Activated CD8-positive, alpha-beta memory T cell treated with anti-CD3 and anti-CD28 coated beads for 36 hours (primary cell): ENCODE measurements around the gene BRMS1. TPM values are rescaled to one million over a fixed set of nuclear protein-coding genes. Genes with fewer than 3 reads are reported as not detected.

ENCODE experiments used
- CTCF ChIA-PET: fragments of 350-600 bp; sonication (Branson Sonifier 250); formaldehyde crosslinking; loops from one replicate; lab custom pipeline; 2021; ENCODE audit warnings: antibody characterized with exemption; lab: Charles Lee
- POLR2A ChIA-PET: fragments of 350-600 bp; sonication (Branson Sonifier 250); formaldehyde crosslinking; loops from one replicate; lab custom pipeline; 2021; ENCODE audit warnings: antibody characterized with exemption; lab: Charles Lee
- total RNA-seq, 2 experiments: library from RNA; stranded (reverse); gene quantifications; one replicate each; pipeline ENCODE4 v1.2.3, GENCODE V29; 2021

BRMS1 gene
- total RNA-seq, 2 experiments from 2014 or later, result 57.1 to 59.3 TPM

DNA sequence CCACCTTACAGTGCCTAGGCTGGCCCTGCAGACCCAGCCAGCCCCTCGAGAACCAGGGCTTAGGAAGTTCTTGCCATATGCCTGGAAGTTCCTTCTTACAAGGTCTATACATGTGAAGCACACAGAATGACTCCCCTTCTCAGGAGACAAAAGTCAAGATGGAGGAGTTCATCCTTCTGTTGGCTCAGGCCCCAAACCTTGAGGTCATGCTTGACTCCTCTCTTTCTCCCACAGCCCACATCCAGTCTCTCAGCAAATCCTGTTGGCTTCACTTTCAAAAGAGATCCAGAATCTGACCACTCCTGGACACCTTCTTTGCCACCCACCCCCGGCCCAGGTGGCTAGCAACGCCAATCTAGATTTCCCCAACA is 26.3 kb downstream of the BRMS1 start:
- ChIA-PET CTCF (interaction anchor here (0.7 to 8.1 kb wide), 4 partner anchors 8 to 121 kb away, joined by 3 to 111 read pairs (median 6); partner anchors contain the start of genes MRPL11 and RIN1), POLR2A (interaction anchor here (1.8 to 2.1 kb wide), 2 partner anchors 27 to 30 kb away, joined by 6 to 9 read pairs; partner anchors contain the start of genes BRMS1 and YIF1A)

DNA sequence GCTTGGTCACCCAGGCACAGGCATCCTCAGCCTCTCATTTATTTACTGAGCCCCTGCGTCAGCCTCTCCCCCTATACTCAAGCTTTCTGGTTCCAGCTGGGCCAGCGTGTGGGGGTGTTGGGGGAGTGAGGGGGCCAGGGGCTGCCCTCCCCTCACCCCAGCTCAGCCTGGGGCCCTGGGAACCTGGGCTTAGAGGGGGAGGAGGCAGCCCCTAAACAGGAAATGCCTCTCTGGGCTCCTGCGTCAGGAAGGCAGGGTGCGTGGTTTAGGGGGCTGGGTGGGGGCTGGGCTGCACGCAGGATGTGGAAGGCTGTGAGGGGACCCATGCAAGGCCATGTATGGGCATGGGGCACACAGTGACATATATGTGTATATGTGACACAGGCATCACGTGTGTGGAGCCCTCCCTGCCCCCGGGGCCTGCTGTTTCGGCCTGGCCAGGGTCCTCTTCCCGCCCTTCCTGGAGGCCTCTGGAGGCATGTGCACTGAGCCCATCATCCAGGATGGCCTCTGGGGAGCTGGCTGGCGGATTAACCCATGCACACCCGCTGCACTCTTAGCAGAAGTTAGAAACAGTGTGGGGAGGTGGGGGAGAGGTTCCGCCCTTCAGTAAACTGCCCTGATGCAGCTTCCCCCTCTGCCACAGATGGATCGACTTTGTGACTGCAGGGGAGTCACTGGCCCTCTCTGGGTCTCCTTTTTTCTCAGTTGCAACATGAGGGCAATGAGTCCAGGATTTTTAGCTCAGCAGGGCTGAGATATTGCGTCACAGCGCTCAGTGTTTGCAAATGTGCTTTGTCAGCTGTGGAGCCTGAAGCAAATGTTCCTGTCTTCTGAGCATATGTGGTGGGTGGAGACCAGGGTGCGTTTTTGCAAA is 26.9 kb downstream of the BRMS1 start:
- POLR2A ChIA-PET, result interaction anchor here (0.6 to 2.1 kb wide), 7 partner anchors 8 to 228 kb away, joined by 3 to 9 read pairs (median 6); partner anchors contain the start of genes ACTN3, BRMS1 and YIF1A
- CTCF ChIA-PET, result interaction anchor here (0.6 to 8.1 kb wide), 7 partner anchors 7 to 121 kb away, joined by 3 to 111 read pairs (median 4); partner anchors contain the start of genes MRPL11 and RIN1

DNA sequence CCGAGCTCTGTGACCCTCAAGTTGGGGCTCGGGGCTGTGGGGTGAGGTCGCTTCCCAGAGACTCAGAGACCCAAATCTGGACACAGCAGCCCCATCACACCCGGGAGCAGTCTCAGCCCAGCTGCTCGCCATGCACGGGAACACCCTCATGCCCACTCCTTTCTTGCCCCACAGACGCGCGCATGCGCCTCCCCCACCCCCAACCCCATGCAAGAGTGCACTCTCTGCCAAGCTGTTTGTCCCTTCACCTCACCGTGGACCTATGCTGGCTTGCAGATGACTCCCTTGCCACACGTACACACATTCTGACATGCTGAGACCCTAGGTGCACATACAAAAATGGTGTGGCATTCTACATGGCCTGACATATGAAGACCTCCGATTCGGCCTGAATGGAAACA is 27.6 kb downstream of the BRMS1 start:
- CTCF ChIA-PET, result interaction anchor here (0.6 to 8.1 kb wide), 5 partner anchors 8 to 122 kb away, joined by 3 to 111 read pairs (median 6); partner anchors contain the start of genes MRPL11 and RIN1
- POLR2A ChIA-PET, result interaction anchor here (0.6 to 2.1 kb wide), 8 partner anchors 9 to 229 kb away, joined by 3 to 9 read pairs (median 4); partner anchors contain the start of genes ACTN3, BRMS1 and YIF1A

DNA sequence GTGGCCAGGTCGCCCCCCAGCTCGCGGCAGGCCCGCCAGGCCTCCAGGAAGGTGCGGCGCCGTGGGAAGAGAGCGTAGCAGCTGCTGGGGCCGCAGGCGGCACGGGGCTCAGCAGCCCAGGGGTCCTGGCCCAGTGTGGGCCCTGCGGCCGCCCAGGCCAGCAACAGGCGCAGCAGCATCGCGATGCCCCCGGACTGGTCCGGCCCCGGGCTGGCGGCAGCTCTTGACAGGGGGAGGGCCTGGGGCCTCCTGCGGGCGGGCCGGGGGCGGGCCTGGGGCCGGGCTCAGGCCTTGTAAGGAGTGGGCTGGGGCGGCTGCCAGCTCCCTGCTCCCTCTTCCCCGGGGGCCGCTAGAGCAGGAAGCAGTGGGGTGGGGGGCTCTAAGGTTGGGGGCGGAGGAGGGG is 28.1 kb downstream of the BRMS1 start, which contains the start of gene CD248:
TSS of gene CD248 (minus strand) at position 196 of the 403 bp plus-strand sequence. CDS start at position 179, 17 bp downstream.
- CTCF ChIA-PET, result interaction anchor here (1.1 to 8.1 kb wide), 3 partner anchors 8 to 122 kb away, joined by 3 to 111 read pairs (median 7); partner anchors contain the start of genes MRPL11 and RIN1
- POLR2A ChIA-PET, result interaction anchor here (0.6 to 2.1 kb wide), 6 partner anchors 9 to 229 kb away, joined by 3 to 9 read pairs (median 3); partner anchors contain the start of genes ACTN3, BRMS1 and YIF1A

DNA sequence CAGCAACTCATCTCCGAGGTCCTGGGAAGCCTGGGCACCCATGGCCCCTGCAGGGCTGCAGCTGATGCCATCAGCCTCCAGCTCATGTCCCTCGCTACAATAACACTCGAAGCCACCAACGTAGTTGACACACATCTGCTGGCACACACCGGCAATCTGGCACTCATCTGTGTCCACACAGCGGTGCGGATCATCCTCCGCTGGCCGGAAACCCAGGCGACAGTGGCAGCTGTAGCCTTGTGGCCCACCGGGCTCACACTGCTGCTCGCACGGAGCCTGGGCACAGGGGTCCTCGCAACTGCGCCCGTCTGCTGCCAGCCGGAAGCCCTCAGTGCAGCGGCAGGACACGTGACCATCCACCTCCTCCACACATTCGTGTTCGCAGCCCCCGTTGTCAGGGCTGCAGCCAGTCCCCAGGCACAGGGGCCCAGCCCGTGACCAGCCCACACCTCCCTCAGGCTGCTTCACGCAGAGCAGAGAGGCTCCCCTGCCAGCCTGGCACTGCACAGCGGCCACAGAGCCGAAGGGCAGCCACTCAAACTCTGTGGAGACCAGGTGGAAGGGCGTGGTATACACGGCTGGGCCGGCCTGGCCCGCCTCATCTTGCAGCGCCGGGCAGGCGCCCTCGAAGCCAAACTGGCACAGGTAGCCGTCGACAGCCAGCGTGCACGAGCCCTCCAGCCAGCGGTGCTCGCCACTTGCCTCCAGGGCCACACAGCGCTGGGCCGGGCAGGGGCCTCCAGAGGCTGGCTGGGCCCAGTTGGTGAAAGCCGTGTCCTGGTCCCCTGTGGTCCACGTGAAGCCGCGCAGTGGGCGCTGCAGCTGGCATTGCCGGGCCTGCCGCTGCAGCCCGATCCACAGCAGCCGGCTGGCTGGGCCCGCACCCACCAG is 28.7 kb downstream of the BRMS1 start:
- POLR2A ChIA-PET, result interaction anchor here (1.1 to 2.1 kb wide), 2 partner anchors 29 to 56 kb away, joined by 3 to 6 read pairs; partner anchors contain the start of gene BRMS1
- CTCF ChIA-PET, result interaction anchor here (1.0 to 8.1 kb wide), 4 partner anchors 16 to 72 kb away, joined by 3 to 111 read pairs (median 4); partner anchors contain the start of gene RIN1

DNA sequence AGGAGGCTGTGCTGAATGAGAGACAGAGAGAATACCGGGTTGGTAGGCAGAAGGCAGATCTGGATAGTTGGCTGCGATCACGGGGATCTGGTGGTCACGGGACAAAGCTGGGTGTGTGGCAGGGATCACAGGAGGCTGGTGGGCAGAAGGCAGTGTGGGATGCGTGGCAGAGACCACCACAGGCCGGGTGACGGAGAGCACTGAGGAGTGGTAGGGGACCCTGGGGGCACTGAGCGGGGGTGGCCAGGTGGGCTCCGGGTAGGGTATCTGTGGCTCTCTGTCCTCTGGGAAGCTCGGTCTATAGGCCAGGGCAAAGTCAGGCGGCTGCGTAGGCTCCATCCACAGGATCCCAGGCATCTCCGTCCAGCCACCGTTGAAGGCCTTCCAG is 29.4 kb downstream of the BRMS1 start:
- ChIA-PET CTCF (interaction anchor here (1.0 to 8.1 kb wide), 4 partner anchors 17 to 73 kb away, joined by 3 to 111 read pairs (median 4); partner anchors contain the start of gene RIN1), POLR2A (no interaction called here)

DNA sequence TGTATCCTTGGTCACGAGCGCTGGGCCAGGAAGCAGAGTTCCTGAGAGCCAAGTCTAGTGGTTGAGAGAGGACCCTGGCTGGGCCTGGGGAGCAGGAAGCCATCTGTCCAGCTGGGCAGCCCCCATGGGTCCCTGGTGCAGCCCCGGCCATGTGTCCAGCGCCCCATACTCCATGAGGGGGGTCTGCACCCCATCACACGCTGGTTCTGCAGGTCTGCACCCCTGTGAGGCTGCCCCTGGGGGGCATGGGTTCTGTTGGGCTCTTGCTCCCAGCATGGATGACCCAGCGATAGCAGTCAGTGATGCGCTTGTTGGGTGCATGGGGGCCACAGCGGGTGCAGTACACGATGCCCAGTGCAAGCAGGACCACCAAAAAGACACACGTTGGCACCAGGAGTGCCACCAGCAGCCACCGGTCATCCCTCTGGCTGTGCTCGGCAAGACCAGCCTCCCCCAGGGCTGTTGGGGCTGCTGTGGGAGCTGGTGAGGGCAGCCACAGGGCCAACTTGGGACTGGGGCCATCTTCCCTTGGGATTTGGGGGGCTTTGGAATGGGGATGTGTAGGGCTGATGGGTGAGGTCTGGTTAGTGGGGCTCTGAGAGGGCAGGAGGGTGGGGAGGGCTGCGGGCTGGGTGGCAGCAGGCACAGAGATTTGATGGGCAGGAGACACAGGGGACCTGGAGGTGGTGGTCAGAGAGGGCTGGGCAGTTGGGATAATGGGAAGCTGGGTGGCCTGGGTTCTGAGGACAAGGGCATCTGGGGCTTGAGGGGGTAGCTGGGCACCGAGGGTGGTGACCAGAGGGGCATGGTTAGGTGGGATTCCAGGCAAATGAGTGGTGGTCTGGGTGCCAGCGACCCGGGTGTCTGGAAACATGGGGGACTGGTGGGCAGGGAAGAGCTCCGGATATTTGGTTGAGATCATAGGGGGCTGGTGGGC is 30.1 kb downstream of the BRMS1 start:
- ChIA-PET POLR2A (no interaction called here), CTCF (interaction anchor here (1.0 to 8.1 kb wide), 4 partner anchors 18 to 74 kb away, joined by 3 to 111 read pairs (median 4); partner anchors contain the start of gene RIN1)

DNA sequence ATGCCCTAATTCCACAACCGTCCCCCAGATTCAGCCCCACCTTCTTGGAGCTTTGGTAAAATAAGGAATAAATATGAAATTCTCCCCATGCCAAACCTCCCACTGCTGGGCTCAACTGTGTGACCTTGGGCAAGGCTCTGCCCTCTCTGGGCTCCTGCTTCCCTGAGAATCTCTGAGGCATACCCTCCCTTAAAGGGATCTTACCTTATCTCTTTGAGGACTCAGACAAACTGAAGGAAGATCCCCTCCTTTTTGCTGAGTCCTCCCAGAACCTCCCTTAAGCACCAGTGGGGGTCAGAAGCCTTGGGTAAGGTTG is 30.8 kb downstream of the BRMS1 start:
- POLR2A ChIA-PET, result no interaction called here
- CTCF ChIA-PET, result interaction anchor here (1.6 to 8.1 kb wide), 4 partner anchors 18 to 74 kb away, joined by 4 to 111 read pairs (median 40); partner anchors contain the start of genes B4GAT1, BRMS1 and RIN1

DNA sequence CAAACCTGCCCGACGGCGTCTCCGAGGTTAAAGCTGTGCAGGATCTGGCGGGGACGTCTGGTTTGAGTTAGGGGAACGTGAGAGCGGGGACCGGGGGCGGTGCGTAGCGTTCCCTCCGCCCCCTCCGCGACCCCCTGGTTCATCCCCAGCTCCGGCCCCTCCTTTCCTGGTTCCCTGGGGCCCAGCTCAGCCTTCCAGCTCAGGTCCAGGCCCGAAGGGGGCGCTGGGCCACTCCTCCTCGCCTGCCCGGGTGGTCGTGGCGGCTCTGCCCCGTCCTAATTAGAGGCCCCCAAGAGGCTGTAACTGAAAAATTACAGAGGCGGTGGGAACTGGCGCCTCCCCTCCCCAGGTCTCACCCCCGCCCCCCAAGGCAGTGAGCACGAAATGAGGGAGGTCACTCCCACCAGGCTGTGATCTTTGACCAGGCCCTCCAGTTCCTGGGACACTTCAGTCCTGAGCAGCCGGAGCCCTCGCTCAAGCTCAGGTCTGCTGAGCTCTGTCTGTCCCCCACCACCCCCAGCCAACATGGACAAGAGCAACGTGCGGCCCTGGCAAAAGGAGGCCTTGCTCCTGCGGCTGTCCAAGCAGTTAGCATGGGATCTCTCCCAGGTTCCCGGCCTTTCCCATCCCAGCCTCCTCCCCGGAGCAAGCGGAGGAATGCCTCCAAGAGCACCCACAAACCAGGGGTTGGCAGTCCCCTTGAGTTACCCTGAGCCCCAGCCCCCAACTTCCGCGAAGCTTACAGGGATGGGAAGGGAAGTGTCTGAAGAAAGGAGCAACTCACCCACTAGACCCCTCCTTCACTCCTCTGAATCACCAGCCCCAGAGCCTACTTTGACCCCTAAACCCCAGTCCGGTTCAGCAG is 31.4 kb downstream of the BRMS1 start:
- POLR2A ChIA-PET, result interaction anchor here (0.9 to 1.2 kb wide), 5 partner anchors 12 to 57 kb away, joined by 3 to 7 read pairs (median 5); partner anchors contain the start of gene SLC29A2
- CTCF ChIA-PET, result interaction anchor here (1.1 to 8.1 kb wide), 11 partner anchors 8 to 91 kb away, joined by 3 to 111 read pairs (median 7); partner anchors contain the start of genes B4GAT1, BRMS1, RIN1 and YIF1A

DNA sequence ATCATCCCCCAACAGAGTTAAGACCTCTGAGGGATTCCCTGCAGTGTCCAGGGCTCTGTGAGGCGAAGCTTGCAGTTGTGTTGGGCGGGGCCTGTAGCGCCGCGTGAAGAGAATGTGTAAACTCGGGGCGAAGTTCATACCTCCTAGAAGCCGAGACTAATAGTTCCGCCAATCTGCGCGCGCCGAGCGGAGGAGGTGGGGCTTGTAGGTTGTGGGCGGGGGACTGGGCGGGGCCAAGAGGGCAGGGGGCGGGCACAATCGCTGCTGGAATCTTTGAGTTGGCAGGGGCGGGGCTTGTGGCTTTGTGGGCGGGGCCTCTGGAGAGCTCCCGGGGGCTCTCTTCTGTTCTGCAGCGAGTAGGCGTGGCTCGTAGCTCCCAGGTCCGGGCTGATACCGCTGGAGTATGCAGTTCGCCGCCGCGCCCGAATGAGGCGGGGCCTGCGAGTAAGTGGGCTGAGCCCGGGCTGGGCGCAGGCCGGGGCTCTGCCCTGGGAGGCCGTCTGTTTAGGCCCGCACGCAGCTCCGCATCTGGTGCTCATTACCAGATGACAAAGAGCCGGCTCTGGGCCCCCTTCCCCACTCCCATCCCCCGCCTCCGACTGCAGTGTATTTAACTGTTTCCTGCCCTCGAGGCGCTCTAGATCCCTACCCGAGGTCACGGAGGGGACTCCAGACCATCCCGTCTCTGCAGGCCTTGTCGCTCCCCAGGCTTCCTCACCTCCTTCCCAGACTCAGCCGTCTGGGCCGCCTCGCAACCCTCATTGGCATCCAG is 32.2 kb downstream of the BRMS1 start:
- POLR2A ChIA-PET, result interaction anchor here (0.5 to 1.2 kb wide), 8 partner anchors 10 to 883 kb away, joined by 3 to 7 read pairs (median 4); partner anchors contain the start of gene SLC29A2
- CTCF ChIA-PET, result interaction anchor here (0.6 to 8.1 kb wide), 16 partner anchors 9 to 91 kb away, joined by 3 to 111 read pairs (median 5); partner anchors contain the start of genes B4GAT1, BRMS1, RIN1 and SLC29A2

DNA sequence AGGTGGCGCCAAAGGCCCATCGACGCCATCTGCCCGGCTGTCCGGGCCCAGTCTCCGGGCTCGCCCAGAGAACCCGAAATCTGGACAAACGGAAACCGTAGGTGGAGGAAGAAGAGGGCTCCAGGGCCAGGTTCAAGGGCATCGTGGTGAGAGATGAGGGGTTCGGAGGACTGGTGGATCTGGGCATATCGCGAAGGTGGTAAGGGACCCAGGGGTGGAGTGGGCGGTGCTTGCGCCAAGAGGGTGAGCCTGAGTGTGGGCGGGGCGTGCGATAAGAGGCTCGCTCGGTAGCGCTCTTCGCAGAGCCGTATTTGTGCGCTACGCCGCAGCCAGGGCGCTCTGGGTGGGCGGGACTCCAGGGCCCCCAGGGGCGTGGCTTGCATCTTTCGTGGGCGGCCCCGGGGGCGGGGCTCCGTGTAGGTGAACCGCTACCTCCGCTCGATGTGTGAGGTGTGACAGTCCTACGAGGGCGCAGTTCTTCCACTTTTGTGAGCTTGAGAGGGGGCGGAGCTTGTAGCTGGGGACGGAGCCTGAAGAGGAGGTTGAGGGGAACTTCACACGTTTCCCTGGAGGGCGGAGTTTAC is 32.8 kb downstream of the BRMS1 start:
- POLR2A ChIA-PET, result interaction anchor here (0.5 to 1.2 kb wide), 9 partner anchors 10 to 883 kb away, joined by 3 to 7 read pairs (median 4); partner anchors contain the start of gene SLC29A2
- CTCF ChIA-PET, result interaction anchor here (0.6 to 8.1 kb wide), 24 partner anchors 10 to 90 kb away, joined by 3 to 111 read pairs (median 5); partner anchors contain the start of genes B4GAT1, BRMS1, RIN1 and SLC29A2

DNA sequence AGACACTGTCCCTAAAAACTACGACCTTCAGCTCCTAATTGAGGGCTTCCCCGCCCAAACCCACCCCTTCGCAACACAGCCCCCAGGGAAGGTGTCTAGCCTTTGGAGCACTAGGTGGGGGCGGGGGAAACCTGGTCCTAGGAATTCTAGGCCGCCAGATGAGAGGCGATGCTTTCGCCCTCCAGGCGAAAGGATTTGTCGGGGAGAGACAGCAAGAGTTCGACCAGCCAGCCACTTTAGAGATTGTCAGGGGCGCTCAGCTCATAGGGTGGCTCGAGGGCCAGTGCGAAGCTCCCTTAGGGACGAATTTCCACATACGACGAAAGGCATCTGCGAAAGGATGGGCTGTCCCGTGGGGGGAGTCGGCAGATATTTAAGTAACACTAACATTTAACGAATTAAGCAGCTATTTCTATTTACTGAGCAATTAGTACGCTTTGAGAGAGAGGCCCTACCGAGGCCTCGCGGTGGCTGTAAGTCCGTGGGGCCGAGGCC is 33.4 kb downstream of the BRMS1 start:
- ChIA-PET CTCF (interaction anchor here (0.7 to 8.1 kb wide), 17 partner anchors 11 to 76 kb away, joined by 3 to 111 read pairs (median 5); partner anchors contain the start of genes B4GAT1, BRMS1, RIN1 and TMEM151A), POLR2A (interaction anchor here (0.6 to 0.8 kb wide), 2 partner anchors 31 to 51 kb away, joined by 3 to 4 read pairs; no protein-coding TSS in a partner anchor)

DNA sequence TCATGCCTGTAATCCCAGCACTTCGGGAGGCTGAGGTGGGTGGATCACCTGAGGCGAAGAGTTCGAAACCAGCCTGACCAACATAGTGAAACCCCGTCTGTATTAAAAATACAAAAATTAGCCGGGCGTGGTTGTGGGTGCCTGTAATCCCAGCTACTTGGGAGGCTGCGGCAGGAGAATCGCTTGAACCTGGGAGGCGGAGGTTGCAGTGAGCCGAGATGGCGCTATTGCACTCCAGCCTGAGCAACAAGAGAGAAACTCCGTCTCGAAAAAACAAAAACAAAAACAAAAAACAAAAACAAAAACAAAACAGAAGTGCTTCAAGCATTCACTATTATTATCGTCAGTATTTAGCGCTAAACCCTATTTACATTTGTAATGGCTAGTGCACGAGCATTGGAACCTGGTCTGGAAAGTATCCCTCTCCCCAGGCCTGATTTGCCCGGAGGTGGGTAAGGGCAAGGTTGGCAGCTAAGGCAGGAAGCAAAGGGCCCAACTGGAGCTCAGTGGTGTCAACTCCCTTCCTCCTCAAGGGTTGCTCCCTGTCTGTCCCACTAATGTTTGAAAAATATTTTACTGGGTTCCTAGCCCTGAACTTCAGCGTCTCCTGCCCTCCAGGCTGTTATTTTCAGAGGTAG is 34.0 kb downstream of the BRMS1 start:
- CTCF ChIA-PET, result interaction anchor here (0.7 to 8.1 kb wide), 17 partner anchors 11 to 77 kb away, joined by 3 to 111 read pairs (median 5); partner anchors contain the start of genes B4GAT1, BRMS1, RIN1 and TMEM151A
- POLR2A ChIA-PET, result interaction anchor here (0.6 to 0.8 kb wide), 2 partner anchors 30 to 51 kb away, joined by 3 to 4 read pairs; no protein-coding TSS in a partner anchor
